Caco-2 (cell line): Measurements from ENCODE around the gene SLC30A4. TPM values are rescaled to one million over a fixed set of nuclear protein-coding genes. Genes with fewer than 3 reads are reported as not detected.

Experiments
- BruUV-seq: library from RNA; stranded (reverse); fragments of 400-500 nt; replicated peaks from 2 replicates; lab custom pipeline; 2021; lab: Mats Ljungman, UMichigan
- CTCF ChIA-PET: fragments of 300-600 bp; sonication (Branson Sonifier 250); formaldehyde crosslinking; loops from one replicate; lab custom pipeline; 2022; ENCODE audit warnings: antibody characterized with exemption; lab: Charles Lee
- POLR2A ChIA-PET: fragments of 300-600 bp; sonication (Branson Sonifier 250); formaldehyde crosslinking; loops from one replicate; lab custom pipeline; 2022; ENCODE audit warnings: antibody characterized with exemption; lab: Charles Lee
- DNase-seq, 2 experiments: peaks; one replicate each; pipeline versions ENCODE4 v3.0.0 to v3.0.0-alpha.2; 2020 to 2022
- H3K27me3 ChIP-seq: replicated peaks from 2 replicates; pipeline ENCODE4 v1.6.0; 2011; ENCODE audit warnings: low read length; ENCODE audit not compliant: control insufficient read depth, insufficient read depth
- H3K36me3 ChIP-seq: 2 replicates; pipeline ENCODE4 v1.5.1; 2011; ENCODE audit warnings: low read length; ENCODE audit not compliant: control insufficient read depth, insufficient read depth
- H3K4me1 ChIP-seq: fragments of 250-450 bp; sonication (Bioruptor Pico); 2 replicates; pipeline ENCODE4 v1.5.1; 2020; ENCODE audit warnings: mild to moderate bottlenecking
- H3K4me3 ChIP-seq: 2 replicates; pipeline ENCODE4 v1.5.1; 2011; ENCODE audit warnings: low read depth, mild to moderate bottlenecking, control low read depth, low read length
- H3K9me3 ChIP-seq: fragments of 250-450 bp; sonication (Bioruptor Pico); 2 replicates; pipeline ENCODE4 v1.5.1; 2020; ENCODE audit warnings: mild to moderate bottlenecking, moderate library complexity
- H3K27ac Mint-ChIP-seq: one replicate; pipeline ENCODE4 v1.8.0; 2022; ENCODE audit warnings: mixed read lengths; ENCODE audit not compliant: unreplicated experiment
- H3K27me3 Mint-ChIP-seq: one replicate; pipeline ENCODE4 v1.8.0; 2022; ENCODE audit warnings: mixed read lengths; ENCODE audit not compliant: insufficient read depth, unreplicated experiment
- H3K36me3 Mint-ChIP-seq: one replicate; pipeline ENCODE4 v1.8.0; 2022; ENCODE audit warnings: mild to moderate bottlenecking, mixed read lengths; ENCODE audit not compliant: insufficient read depth, unreplicated experiment
- H3K4me1 Mint-ChIP-seq: one replicate; pipeline ENCODE4 v1.8.0; 2022; ENCODE audit warnings: low read depth, mixed read lengths; ENCODE audit not compliant: unreplicated experiment
- H3K4me3 Mint-ChIP-seq: one replicate; pipeline ENCODE4 v1.8.0; 2022; ENCODE audit warnings: mild to moderate bottlenecking, moderate library complexity, mixed read lengths; ENCODE audit not compliant: unreplicated experiment
- H3K9me3 Mint-ChIP-seq: one replicate; pipeline ENCODE4 v1.8.0; 2022; ENCODE audit warnings: mixed read lengths; ENCODE audit not compliant: unreplicated experiment
- CTCF ChIP-seq, 2 experiments: fragments of 200-600 bp in 1 of 2; IDR thresholded peaks; 1 replicate in 1 of 2; 2 replicates in 1 of 2; pipeline versions ENCODE4 v1.5.1 to v1.8.0; 2011 to 2022; ENCODE audit warnings: antibody characterized with exemption in 1 of 2, control low read depth in 1 of 2, inconsistent platforms in 1 of 2, low read depth in 1 of 2, low read length in 1 of 2, mild to moderate bottlenecking in 1 of 2, moderate library complexity in 1 of 2; ENCODE audit not compliant: insufficient read depth in 1 of 2, severe bottlenecking in 1 of 2, unreplicated experiment in 1 of 2
- intact Hi-C: fragments of 100-400 bp; cut with micrococcal nuclease; formaldehyde crosslinking; loops from one replicate; pipeline ENCODE4 v1.10.0; 2022; ENCODE audit not compliant: unreplicated experiment
- total RNA-seq: library from RNA; stranded (reverse); gene quantifications from 2 replicates; pipeline ENCODE4 v1.2.3, GENCODE V29; 2022

SLC30A4 gene
- total RNA-seq, 1 experiment from 2014 or later = 0.61 TPM

- H3K9me3 ChIP-seq = no peaks in the 10 kb centered on the region
- no peak overlapping the region for H3K4me3 ChIP-seq
- Mint-ChIP-seq H3K4me1 (peaks cover 6% of the 10 kb centered on the region), H3K4me3 (no peak overlapping the region), H3K36me3 (no peaks in the 10 kb centered on the region), H3K27ac (no peak overlapping the region), H3K9me3 (no peaks in the 10 kb centered on the region), H3K27me3 (no peaks in the 10 kb centered on the region)
- TF ChIP-seq CTCF (IDR thresholded peaks at IDR 0.05; ENCODE audit: insufficient read depth in 1 of 2, low read depth in 1 of 2, low read length in 1 of 2, severe bottlenecking in 1 of 2, unreplicated experiment in 1 of 2) = no peak
- ChIA-PET POLR2A (no interaction called here), CTCF (no interaction called here)
- H3K27me3 ChIP-seq = no peaks in the 10 kb centered on the region
- intact Hi-C loops = no loop called here
- no peak for DNase-seq
- H3K36me3 ChIP-seq = no peaks in the 10 kb centered on the region
- H3K4me1 ChIP-seq = peaks cover 14% of the 10 kb centered on the region
- BruUV-seq = no TSS peak
Measured at GRCh38 chr15:45441036-45441435, 81.5 kb downstream of the SLC30A4 start.

GRCh38 chr15:45439521-45440260 lies 82.9 kb downstream of the SLC30A4 start:
- ChIA-PET CTCF (interaction anchor here (0.6 to 1.3 kb wide), 5 partner anchors 10 to 172 kb away, joined by 3 to 5 read pairs (median 4); no protein-coding TSS in a partner anchor), POLR2A (no interaction called here)
- Histone ChIP-seq H3K4me1 (peaks cover 14% of the 10 kb centered on the region), H3K36me3 (no peaks in the 10 kb centered on the region), H3K27me3 (no peaks in the 10 kb centered on the region), H3K9me3 (no peaks in the 10 kb centered on the region), H3K4me3 (no peak overlapping the region)
- Mint-ChIP-seq H3K9me3 (no peaks in the 10 kb centered on the region), H3K27ac (peak overlapping the region; percentile 42), H3K4me3 (no peak overlapping the region), H3K36me3 (no peaks in the 10 kb centered on the region), H3K27me3 (no peaks in the 10 kb centered on the region), H3K4me1 (peaks cover 2% of the 10 kb centered on the region)
- intact Hi-C loops = loop anchor here (1.0 kb wide), 1 partner anchor 18 kb away; no protein-coding TSS in a partner anchor
- BruUV-seq = no TSS peak
- peak; percentile 68 to 70 for DNase-seq
- peak in 1 of 2 experiments; percentile 37 for TF ChIP-seq CTCF (IDR thresholded peaks at IDR 0.05; ENCODE audit: insufficient read depth in 1 of 2, low read depth in 1 of 2, low read length in 1 of 2, severe bottlenecking in 1 of 2, unreplicated experiment in 1 of 2)

DNA sequence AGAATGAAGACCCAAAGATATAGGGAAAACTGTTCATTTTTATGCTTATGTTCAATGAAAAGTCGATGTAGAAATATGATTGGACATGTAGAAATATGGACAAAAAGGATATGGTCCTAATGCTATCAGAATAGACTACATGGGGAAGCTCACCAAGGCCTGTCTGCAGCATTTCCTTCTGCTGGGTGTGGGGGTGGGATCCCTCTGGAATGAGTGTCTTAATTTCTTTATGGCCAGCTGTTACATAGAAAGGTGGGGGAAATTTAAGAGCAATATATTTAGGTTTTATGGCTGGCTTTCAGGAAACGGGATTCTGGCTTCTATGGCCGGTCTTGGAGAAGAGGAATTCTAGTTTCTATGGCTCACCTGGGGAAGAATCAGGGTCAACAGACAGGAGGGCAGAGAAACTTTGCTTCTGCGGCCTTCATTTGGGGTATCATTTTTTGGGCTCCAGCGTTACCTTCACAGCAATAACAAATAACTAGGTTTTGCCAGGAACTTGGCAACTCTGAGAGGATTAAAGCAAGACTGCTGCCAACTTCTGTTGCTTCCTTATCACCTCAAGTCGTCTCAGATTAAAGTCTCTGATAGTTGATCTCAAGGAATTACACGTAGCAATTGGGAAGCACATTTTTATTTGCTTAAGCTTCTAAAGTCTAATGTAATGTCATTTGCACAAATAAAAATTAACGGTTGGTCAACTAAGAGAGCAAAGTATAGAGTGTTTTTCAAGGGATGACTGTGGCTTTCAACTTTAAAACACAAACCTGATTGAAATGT lies 87.2 kb downstream of the SLC30A4 start:
- Histone ChIP-seq H3K27me3 (no peaks in the 10 kb centered on the region), H3K36me3 (no peaks in the 10 kb centered on the region), H3K9me3 (no peaks in the 10 kb centered on the region), H3K4me3 (no peak overlapping the region), H3K4me1 (peaks cover 14% of the 10 kb centered on the region)
- no peaks in the 10 kb centered on the region for H3K4me1 Mint-ChIP-seq
- no TSS peak for BruUV-seq
- no peak overlapping the region for H3K27ac Mint-ChIP-seq
- POLR2A ChIA-PET = no interaction called here
- no peaks in the 10 kb centered on the region for H3K36me3 Mint-ChIP-seq
- intact Hi-C loops = no loop called here
- no peaks in the 10 kb centered on the region for H3K27me3 Mint-ChIP-seq
- H3K4me3 Mint-ChIP-seq = no peak overlapping the region
- no peaks in the 10 kb centered on the region for H3K9me3 Mint-ChIP-seq
- CTCF ChIA-PET = no interaction called here
- TF ChIP-seq CTCF (IDR thresholded peaks at IDR 0.05; ENCODE audit: insufficient read depth in 1 of 2, low read depth in 1 of 2, low read length in 1 of 2, severe bottlenecking in 1 of 2, unreplicated experiment in 1 of 2) = no peak
- no peak for DNase-seq
